Measurements from ENCODE around the gene TCERG1L.

GRCh38 chr10:131242007-131242406 lies 69.5 kb downstream of the TCERG1L start:
- TF ChIP-seq CTCF (IDR thresholded peaks at IDR 0.05; ENCODE audit: insufficient read depth, low read length, poor library complexity, severe bottlenecking) (peak; percentile 42), EZH2phosphoT487 (conservative IDR thresholded peaks at IDR 0.05; ENCODE audit: low read length) (no peak)

All from SU-DHL-6 (cell line).